Left lung (tissue), 10 donors: ENCODE measurements around the gene AK1. TPM values are rescaled to one million over a fixed set of nuclear protein-coding genes. Genes with fewer than 3 reads are reported as not detected.
"Not testable (repeated sequence)": the region's sequence is repeated elsewhere in the genome, so short reads cannot be mapped to it uniquely, and the experiment has no call there.

Experiments
- ATAC-seq: fragments of 200-7000 bp; cut with Tn5 transposase; one replicate; pipeline ENCODE4 v1.9.1; 2020; ENCODE audit warnings: moderate library complexity
- DNase-seq, 4 donors: peaks; one replicate each; pipeline ENCODE4 v3.0.0-alpha.2; 2013 to 2020
- H3K27ac ChIP-seq, 2 donors: fragments of 200-600 bp; sonication (generic) in 1 of 2; one replicate each; pipeline versions ENCODE4 v1.5.0 to v1.8.0; 2020 to 2021
- H3K27me3 ChIP-seq, 2 donors: fragments of 200-600 bp; sonication (generic) in 1 of 2; one replicate each; pipeline versions ENCODE4 v1.5.0 to v1.8.0; 2020 to 2021
- H3K36me3 ChIP-seq, 2 donors: fragments of 200-600 bp; sonication (generic) in 1 of 2; one replicate each; pipeline versions ENCODE4 v1.5.0 to v1.8.0; 2020 to 2021
- H3K4me1 ChIP-seq, 2 donors: fragments of 200-600 bp; one replicate each; pipeline ENCODE4 v1.8.0; 2021
- H3K4me3 ChIP-seq, 2 donors: fragments of 200-600 bp; sonication (generic) in 1 of 2; one replicate each; pipeline versions ENCODE4 v1.5.0 to v1.8.0; 2020 to 2021; ENCODE audit warnings: mild to moderate bottlenecking in 1 of 2
- H3K9me3 ChIP-seq, 2 donors: fragments of 200-600 bp; sonication (generic) in 1 of 2; one replicate each; pipeline versions ENCODE4 v1.5.0 to v1.8.0; 2020 to 2021
- CTCF ChIP-seq, 2 donors: fragments of 200-600 bp; sonication (generic) in 1 of 2; IDR thresholded peaks; one replicate each; pipeline versions ENCODE4 v1.5.0 to v1.8.0; 2021; ENCODE audit warnings: antibody characterized with exemption in 2 of 2
- intact Hi-C, 2 donors: fragments of 100-400 bp; cut with DNase I; formaldehyde crosslinking; loops; one replicate each; pipeline versions ENCODE4 v1.11.2 to v1.14.2; 2022
- polyA plus RNA-seq, 6 donors: library from polyadenylated mRNA; unstranded; fragments of 120-200 nt; gene quantifications; one replicate each; pipeline ENCODE4 v1.2.1, GENCODE V29; 2013; ENCODE audit not compliant: insufficient read length in 6 of 6
- total RNA-seq, 2 donors: library from RNA; stranded (reverse); fragmentation: NEBNext Ultra II Directional; extraction: Animal tissue kit (Norgen Biotek cat#: 25700); gene quantifications; one replicate each; pipeline ENCODE4 v1.2.1, GENCODE V29; 2021
- donor health status: DM: no; HTN: yes; CAD: no.
- donor health status: DM: no; HTN: no; CAD: no.

Gene AK1
- total and polyA plus RNA-seq, 8 donors: 47.3 to 264 (median 76.7) TPM

- intact Hi-C loops: no loop called here
- no peak overlapping the region for H3K27ac ChIP-seq
- H3K36me3 ChIP-seq: peaks cover 0 to 58% of the 10 kb centered on the region in 2 donors
These were observed 8.2 kb upstream of the AK1 start for GRCh38 chr9:127885508-127886281.

GRCh38 chr9:127884976-127885490 is 7.6 kb upstream of the AK1 start:
- no peak overlapping the region for H3K27ac ChIP-seq
- H3K9me3 ChIP-seq: no peaks in the 10 kb centered on the region
- H3K36me3 ChIP-seq: peaks cover 0 to 51% of the 10 kb centered on the region in 2 donors
- intact Hi-C loops: no loop called here
- no peak for TF ChIP-seq CTCF (IDR thresholded peaks at IDR 0.05)
- peaks cover 0 to 4% of the 10 kb centered on the region in 2 donors for H3K4me1 ChIP-seq
- ATAC-seq (no peak), DNase-seq (no peak)
- H3K27me3 ChIP-seq: no peaks in the 10 kb centered on the region
- no peak overlapping the region for H3K4me3 ChIP-seq

More at GRCh38 chr9:127885508-127886281, 8.2 kb upstream of the AK1 start:
- Histone ChIP-seq H3K4me1 (peaks cover 0 to 4% of the 10 kb centered on the region in 2 donors), H3K27me3 (no peaks in the 10 kb centered on the region), H3K4me3 (no peak overlapping the region), H3K9me3 (no peaks in the 10 kb centered on the region)
- ATAC-seq (no peak), DNase-seq (no peak)
- TF ChIP-seq CTCF (IDR thresholded peaks at IDR 0.05): no peak

- Histone ChIP-seq H3K27me3 (no peaks in the 10 kb centered on the region), H3K4me1 (peaks cover 0 to 4% of the 10 kb centered on the region in 2 donors), H3K9me3 (no peaks in the 10 kb centered on the region), H3K36me3 (peaks cover 0 to 45% of the 10 kb centered on the region in 2 donors), H3K27ac (no peak overlapping the region), H3K4me3 (no peak overlapping the region)
- intact Hi-C loops: no loop called here
- ATAC-seq: peak; percentile 13
- peak in 1 of 4 donors; percentile 69 for DNase-seq
- TF ChIP-seq CTCF (IDR thresholded peaks at IDR 0.05): no peak
These were observed 7.0 kb upstream of the AK1 start for GRCh38 chr9:127884427-127884911.

DNA sequence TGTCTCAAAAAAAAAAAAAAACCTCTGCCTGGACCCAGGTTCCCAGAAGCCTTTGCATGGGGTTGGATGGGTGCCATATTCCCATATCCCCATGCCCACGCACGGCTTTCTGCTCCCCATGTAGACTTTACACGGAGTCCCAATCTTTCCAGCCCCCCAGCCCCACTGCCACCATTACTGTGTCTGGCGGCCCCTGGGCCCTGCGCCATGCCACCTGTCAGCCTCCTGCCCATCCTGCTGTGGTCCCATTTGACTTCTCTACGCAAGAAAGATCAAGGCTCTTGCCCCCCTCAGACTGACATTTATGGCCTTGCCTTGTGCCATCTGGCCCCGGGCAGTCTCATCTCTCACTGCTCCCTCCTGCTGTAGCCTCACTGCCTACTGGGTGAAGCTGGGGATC is 6.5 kb upstream of the AK1 start:
- ATAC-seq: no peak
- H3K4me3 ChIP-seq: no peak overlapping the region
- intact Hi-C loops: no loop called here
- peaks cover 0 to 42% of the 10 kb centered on the region in 2 donors for H3K36me3 ChIP-seq
- peaks cover 0 to 4% of the 10 kb centered on the region in 2 donors for H3K4me1 ChIP-seq
- no peaks in the 10 kb centered on the region for H3K9me3 ChIP-seq
- no peak overlapping the region for H3K27ac ChIP-seq
- no peak for TF ChIP-seq CTCF (IDR thresholded peaks at IDR 0.05)
- DNase-seq: no peak
- no peaks in the 10 kb centered on the region for H3K27me3 ChIP-seq

DNA sequence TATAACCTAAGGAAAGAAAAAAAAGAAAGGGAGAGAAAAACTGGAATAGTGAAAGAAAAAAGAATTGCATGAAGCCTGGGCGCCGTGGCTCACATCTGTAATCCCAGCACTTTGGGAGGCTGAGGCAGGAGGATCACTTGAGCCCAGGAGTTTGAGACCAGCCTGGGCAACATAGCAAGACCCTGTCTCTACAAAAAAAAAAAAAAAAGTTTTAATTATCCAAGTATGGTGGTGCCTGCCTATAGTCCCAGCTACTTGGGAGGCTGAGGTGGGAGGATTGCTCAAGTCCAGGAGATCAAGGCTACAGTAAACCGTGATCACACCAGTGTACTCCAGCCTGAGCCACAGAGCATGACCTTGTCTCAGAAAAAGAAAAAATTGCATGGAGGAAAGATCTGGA is 4.2 kb upstream of the AK1 start:
- intact Hi-C loops, H3K9me3 ChIP-seq, DNase-seq, ATAC-seq, H3K27ac ChIP-seq, H3K4me3 ChIP-seq: not testable (repeated sequence)
- Histone ChIP-seq H3K4me1 (peaks cover 7 to 20% of the 10 kb centered on the region in 2 donors), H3K36me3 (peaks cover 0 to 20% of the 10 kb centered on the region in 2 donors), H3K27me3 (peaks cover 0 to 13% of the 10 kb centered on the region in 2 donors)
